H54 (cell line): ENCODE data around the gene NRIP2.
A peak's percentile ranks its signal among the peaks of the same experiment; 100 is the strongest.
"Not testable (repeated sequence)": the region's sequence is repeated elsewhere in the genome, so short reads cannot be mapped to it uniquely, and the experiment has no call there.

Experiments
- DNase-seq: peaks from one replicate; pipeline ENCODE4 v3.0.0; 2011; ENCODE audit warnings: low spot score, mixed read lengths; ENCODE audit not compliant: insufficient read length
- FAIRE-seq: peaks from 3 replicates; lab custom pipeline; 2011; peaks lifted over from hg19 to GRCh38; lab: Jason Lieb, UNC
- POLR2A ChIP-seq: IDR thresholded peaks from 2 replicates; pipeline ENCODE4 v1.6.1; 2011; ENCODE audit warnings: low read depth, mild to moderate bottlenecking, low read length

Gene NRIP2

GRCh38 chr12:2834581-2835491, at the start of gene NRIP2:
NRIP2 (minus strand) TSS chr12:2835035; CDS start chr12:2834983, 52 bp downstream.
- TF ChIP-seq POLR2A = no peak
- DNase-seq = no peak
- FAIRE-seq = no peak

GRCh38 chr12:2879853-2880252, 45.0 kb upstream of the NRIP2 start:
- DNase-seq = no peak
- TF ChIP-seq POLR2A = no peak
- FAIRE-seq = no peak

GRCh38 chr12:2877953-2878732, 43.3 kb upstream of the NRIP2 start:
- no peak for TF ChIP-seq POLR2A
- no peak for DNase-seq
- FAIRE-seq = no peak

GRCh38 chr12:2877047-2877952, 42.5 kb upstream of the NRIP2 start, which contains the start of the genes FOXM1 and RHNO1:
FOXM1 (minus strand) TSS chr12:2877174; CDS start chr12:2874478, 2,696 bp downstream.
RHNO1 (plus strand) TSS chr12:2877223; CDS start chr12:2885367, 8,144 bp downstream.
- FAIRE-seq = no peak
- peak; percentile 89 for DNase-seq
- TF ChIP-seq POLR2A = peak; percentile 74; the same call in 1 of the 2 replicates

GRCh38 chr12:2876431-2877046, 41.7 kb upstream of the NRIP2 start:
- DNase-seq (no peak), FAIRE-seq (no peak)
- no peak for TF ChIP-seq POLR2A

- not testable (repeated sequence) for DNase-seq, FAIRE-seq
Observed at GRCh38 chr12:2868986-2869632, 34.3 kb upstream of the NRIP2 start.

- no peak for TF ChIP-seq POLR2A
- FAIRE-seq = no peak
- DNase-seq = no peak
Observed at GRCh38 chr12:2864198-2864597, 29.4 kb upstream of the NRIP2 start.

GRCh38 chr12:2863402-2863801, 28.6 kb upstream of the NRIP2 start:
- FAIRE-seq, DNase-seq: not testable (repeated sequence)

- no peak for FAIRE-seq
- no peak for DNase-seq
- TF ChIP-seq POLR2A = no peak
Observed at GRCh38 chr12:2862876-2863275, 28.0 kb upstream of the NRIP2 start.

GRCh38 chr12:2860170-2860569, 25.3 kb upstream of the NRIP2 start:
- no peak for TF ChIP-seq POLR2A
- no peak for DNase-seq
- no peak for FAIRE-seq

GRCh38 chr12:2858944-2859421, 24.1 kb upstream of the NRIP2 start:
- FAIRE-seq = no peak
- no peak for TF ChIP-seq POLR2A
- no peak for DNase-seq

GRCh38 chr12:2858334-2858733, 23.5 kb upstream of the NRIP2 start:
- FAIRE-seq = no peak
- TF ChIP-seq POLR2A = no peak
- no peak for DNase-seq
